OCI-LY7 (cell line): ENCODE results near the gene C1orf226. TPM values are rescaled to one million over a fixed set of nuclear protein-coding genes. Genes with fewer than 3 reads are reported as not detected.

Source experiments
- BruUV-seq: library from RNA; stranded (reverse); fragments of 400-500 nt; replicated peaks from 2 replicates; lab custom pipeline; 2021; lab: Mats Ljungman, UMichigan
- CTCF ChIA-PET: fragments of 300-600 bp; sonication (Branson Sonifier 250); formaldehyde crosslinking; loops from one replicate; lab custom pipeline; 2022; ENCODE audit warnings: antibody characterized with exemption; ENCODE audit not compliant: unreplicated experiment; lab: Charles Lee
- POLR2A ChIA-PET: fragments of 300-600 bp; sonication (Branson Sonifier 250); formaldehyde crosslinking; loops from one replicate; lab custom pipeline; 2022; ENCODE audit warnings: antibody characterized with exemption; lab: Charles Lee
- DNase-seq: peaks from one replicate; pipeline ENCODE4 v3.0.0-alpha.2; 2015; ENCODE audit warnings: low spot score
- H2AFZ ChIP-seq: fragments of 200-600 bp; sonication (generic), shearing (Covaris generic); 2 replicates; pipeline ENCODE4 v1.6.1; 2014; ENCODE audit warnings: mild to moderate bottlenecking, antibody characterized with exemption, low read length, moderate library complexity
- H3K27ac ChIP-seq: fragments of 200-600 bp; sonication (generic); 2 replicates; pipeline ENCODE4 v1.5.1; 2014; ENCODE audit warnings: mixed run types, low read depth, mild to moderate bottlenecking, moderate library complexity, low read length, inconsistent platforms; ENCODE audit not compliant: poor library complexity, severe bottlenecking
- H3K36me3 ChIP-seq: fragments of 200-600 bp; sonication (generic); 2 replicates; pipeline ENCODE4 v1.6.1; 2014; ENCODE audit warnings: mild to moderate bottlenecking, antibody characterized with exemption, low read length, moderate library complexity, mixed read lengths; ENCODE audit not compliant: insufficient read depth
- H3K4me1 ChIP-seq: fragments of 200-600 bp; sonication (generic); 2 replicates; pipeline ENCODE4 v1.5.1; 2014; ENCODE audit warnings: mild to moderate bottlenecking, low read length; ENCODE audit not compliant: insufficient read depth, poor library complexity, severe bottlenecking
- H3K4me2 ChIP-seq: fragments of 200-600 bp; sonication (generic); 2 replicates; pipeline ENCODE4 v1.6.1; 2014; ENCODE audit warnings: mild to moderate bottlenecking, low read length
- H3K4me3 ChIP-seq: fragments of 200-600 bp; sonication (generic); 2 replicates; pipeline ENCODE4 v1.5.1; 2014; ENCODE audit warnings: mild to moderate bottlenecking, low read depth, low read length; ENCODE audit not compliant: poor library complexity, severe bottlenecking
- H3K79me2 ChIP-seq: fragments of 200-600 bp; sonication (generic); 2 replicates; pipeline ENCODE4 v1.6.1; 2016; ENCODE audit warnings: low read depth, mild to moderate bottlenecking, low read length, moderate library complexity, mixed read lengths; ENCODE audit not compliant: insufficient read depth
- H3K9me2 ChIP-seq: fragments of 200-600 bp; sonication (generic); 2 replicates; pipeline ENCODE4 v1.6.1; 2016; ENCODE audit warnings: mild to moderate bottlenecking, low read length, mixed read lengths; ENCODE audit not compliant: insufficient read depth
- H3K9me3 ChIP-seq: fragments of 200-600 bp; sonication (generic); 2 replicates; pipeline ENCODE4 v1.6.1; 2014; ENCODE audit warnings: mild to moderate bottlenecking, mixed run types, low read length, mixed read lengths
- H4K20me1 ChIP-seq: fragments of 200-600 bp; sonication (generic); 2 replicates; pipeline ENCODE4 v1.6.1; 2014; ENCODE audit warnings: mild to moderate bottlenecking, antibody characterized with exemption, low read length, moderate library complexity, mixed read lengths; ENCODE audit not compliant: insufficient read depth
- CTCF ChIP-seq: fragments of 200-600 bp; sonication (generic); conservative IDR thresholded peaks from 2 replicates; pipeline ENCODE4 v1.5.1; 2014; ENCODE audit warnings: mild to moderate bottlenecking, antibody characterized with exemption, low read length, moderate library complexity, mixed read lengths
- EZH2phosphoT487 ChIP-seq: fragments of 200-600 bp; sonication (generic); IDR thresholded peaks from 2 replicates; pipeline ENCODE4 v1.6.1; 2018; ENCODE audit warnings: low read depth, borderline replicate concordance, mild to moderate bottlenecking, mixed run types, antibody characterized with exemption, low read length, moderate library complexity, mixed read lengths
- intact Hi-C: fragments of 100-400 bp; cut with micrococcal nuclease; formaldehyde crosslinking; loops from one replicate; pipeline ENCODE4 v1.10.0; 2022; ENCODE audit not compliant: unreplicated experiment
- total RNA-seq, 2 experiments: library from RNA; depleted of rRNA in 1 of 2; stranded (reverse); fragments of >200 nt in 1 of 2; shearing (Covaris generic) in 1 of 2; gene quantifications; 2 replicates each; pipeline ENCODE4 v1.2.3, GENCODE V29; 2014 to 2022

Gene C1orf226
- total RNA-seq, 2 experiments from 2014 or later = not detected

DNA sequence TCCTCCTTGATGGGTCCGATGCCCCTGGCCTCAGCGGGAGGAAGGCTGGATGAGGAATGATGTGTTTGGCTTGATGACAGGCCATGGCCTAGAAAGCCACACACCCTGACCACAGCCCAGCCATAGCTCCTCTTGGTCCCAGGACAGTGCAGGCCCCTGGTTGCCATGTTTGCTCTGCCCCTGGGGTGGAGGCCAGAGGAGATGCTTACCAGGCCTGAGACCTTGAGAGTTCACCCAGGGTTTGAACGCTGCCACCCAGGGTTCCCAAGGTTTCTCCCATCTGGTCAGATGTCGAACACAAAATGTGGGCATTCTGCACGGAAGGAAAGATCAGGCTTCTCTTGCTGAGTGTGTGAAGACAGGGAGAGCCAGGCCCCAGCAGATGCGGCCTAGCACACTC is 2.6 kb downstream of the C1orf226 start:
- no peaks in the 10 kb centered on the region for H3K4me1 ChIP-seq
- CTCF ChIA-PET = no interaction called here
- H3K9me2 ChIP-seq = no peaks in the 10 kb centered on the region
- H3K79me2 ChIP-seq = no peaks in the 10 kb centered on the region
- no peak for DNase-seq
- no peaks in the 10 kb centered on the region for H3K9me3 ChIP-seq
- no peak overlapping the region for H2AFZ ChIP-seq
- no peak overlapping the region for H3K4me3 ChIP-seq
- H3K27ac ChIP-seq = no peak overlapping the region
- POLR2A ChIA-PET = no interaction called here
- H3K4me2 ChIP-seq = no peak overlapping the region
- no peaks in the 10 kb centered on the region for H4K20me1 ChIP-seq
- no TSS peak for BruUV-seq
- TF ChIP-seq EZH2phosphoT487 = no peak
- intact Hi-C loops = no loop called here
- H3K36me3 ChIP-seq = no peaks in the 10 kb centered on the region

DNA sequence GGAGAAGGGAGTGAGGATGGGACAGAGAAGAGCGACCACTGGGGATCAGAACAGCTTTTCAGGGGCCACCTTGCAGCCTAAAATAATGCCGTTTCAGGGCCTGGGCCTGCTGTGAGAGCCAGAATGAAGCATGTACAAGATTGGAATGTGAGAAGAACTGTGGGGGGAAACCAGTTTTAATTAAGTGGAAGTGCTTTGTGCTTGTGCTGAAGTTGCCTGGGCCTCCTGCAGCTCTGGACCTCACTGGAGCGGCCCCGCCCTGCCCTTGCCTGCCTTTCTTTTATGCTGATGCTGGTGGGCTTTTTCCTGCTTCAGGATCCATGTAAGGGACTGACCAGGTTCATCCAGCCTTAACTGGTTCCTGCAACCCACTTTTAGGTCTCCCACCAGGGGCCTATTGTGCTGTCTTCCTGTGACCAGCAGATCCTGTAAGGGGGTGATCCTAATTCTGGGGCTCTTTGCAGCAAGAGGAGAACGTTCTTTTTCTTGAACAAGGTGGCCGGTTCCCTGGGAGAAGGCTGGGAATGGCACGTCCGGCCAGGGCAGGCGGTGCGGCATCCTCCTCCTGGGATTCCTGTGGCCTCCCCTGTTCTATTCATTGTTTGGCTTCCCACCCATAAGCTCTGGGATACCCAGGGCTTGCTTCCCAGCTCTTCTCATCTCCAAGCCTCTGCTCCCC is 3.2 kb downstream of the C1orf226 start:
- no peak overlapping the region for H3K4me2 ChIP-seq
- H2AFZ ChIP-seq = no peak overlapping the region
- no peak for DNase-seq
- ChIA-PET POLR2A (interaction anchor here (0.5 kb wide), 1 partner anchor 155 kb away, joined by 4 read pairs; no protein-coding TSS in a partner anchor), CTCF (no interaction called here)
- H3K9me3 ChIP-seq = no peaks in the 10 kb centered on the region
- H3K27ac ChIP-seq = no peak overlapping the region
- TF ChIP-seq CTCF (no peak), EZH2phosphoT487 (no peak)
- no peaks in the 10 kb centered on the region for H3K36me3 ChIP-seq
- no peaks in the 10 kb centered on the region for H4K20me1 ChIP-seq
- no peaks in the 10 kb centered on the region for H3K79me2 ChIP-seq
- H3K4me3 ChIP-seq = no peak overlapping the region
- no TSS peak for BruUV-seq
- H3K9me2 ChIP-seq = no peaks in the 10 kb centered on the region
- H3K4me1 ChIP-seq = no peaks in the 10 kb centered on the region
- intact Hi-C loops = no loop called here

- no peak for DNase-seq
- Histone ChIP-seq H3K27ac (no peak overlapping the region), H4K20me1 (no peaks in the 10 kb centered on the region), H3K79me2 (no peaks in the 10 kb centered on the region), H3K9me2 (no peaks in the 10 kb centered on the region), H3K4me1 (no peaks in the 10 kb centered on the region), H3K36me3 (no peaks in the 10 kb centered on the region), H3K4me2 (no peak overlapping the region), H3K4me3 (no peak overlapping the region), H3K9me3 (no peaks in the 10 kb centered on the region), H2AFZ (no peak overlapping the region)
- no TSS peak for BruUV-seq
- intact Hi-C loops = no loop called here
- ChIA-PET CTCF (no interaction called here), POLR2A (no interaction called here)
- TF ChIP-seq EZH2phosphoT487 (no peak), CTCF (no peak)
These were observed 3.7 kb downstream of the C1orf226 start for GRCh38 chr1:162385280-162385623.
